HG02970 (cell line): ENCODE results near the gene C4BPB.

Source experiments
- ATAC-seq: cut with Tn5 transposase; IDR thresholded peaks from one replicate; pipeline ENCODE4 v1.9.1; 2021; ENCODE audit warnings: mild to moderate bottlenecking, moderate library complexity, moderate number of reproducible peaks; ENCODE audit not compliant: unreplicated experiment, low FRiP score

C4BPB gene

DNA sequence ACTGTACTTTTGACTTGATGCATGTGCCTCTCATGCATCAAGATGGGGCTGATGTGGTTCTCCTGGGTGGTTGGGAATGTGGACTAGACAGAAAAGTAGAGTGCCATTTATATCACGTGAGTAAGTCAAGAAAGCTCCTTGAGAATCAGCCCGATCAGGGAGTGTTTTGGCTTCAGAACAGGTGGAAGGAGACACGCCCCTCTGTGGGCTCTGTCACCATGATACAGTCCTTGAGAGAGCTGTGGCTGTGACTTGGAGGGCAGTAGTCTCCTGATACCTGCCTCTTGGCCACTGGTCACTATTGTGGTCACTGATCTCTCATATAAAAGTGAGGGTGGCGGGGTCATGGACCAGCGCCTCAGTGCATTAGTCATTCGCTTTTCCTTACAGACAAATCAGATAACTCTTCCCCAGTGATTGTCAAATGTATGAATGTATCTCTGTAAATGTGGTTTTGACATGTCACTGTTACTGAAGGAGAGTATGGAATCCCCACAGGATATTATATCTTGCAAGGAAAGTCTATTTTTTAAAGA is 8.9 kb upstream of the C4BPB start:
- ATAC-seq = no peak

DNA sequence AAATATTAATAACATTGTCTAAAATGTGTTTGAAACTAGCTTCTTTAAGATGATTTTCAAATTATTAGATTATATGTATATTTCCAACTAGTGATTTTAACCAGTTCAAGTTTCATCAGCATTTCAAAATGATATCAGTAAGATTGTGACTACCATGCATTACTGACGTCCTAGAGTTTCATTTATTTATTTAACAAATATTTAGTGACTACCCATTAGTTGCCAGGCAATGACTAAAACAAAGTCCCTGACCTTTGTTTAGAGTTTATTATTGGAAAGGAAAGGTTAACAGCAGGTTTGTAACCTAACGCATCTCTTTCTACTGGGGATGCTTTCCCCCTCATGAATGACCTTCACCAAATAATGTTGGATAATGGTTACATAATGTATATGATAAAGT is 7.6 kb upstream of the C4BPB start:
- no peak for ATAC-seq

DNA sequence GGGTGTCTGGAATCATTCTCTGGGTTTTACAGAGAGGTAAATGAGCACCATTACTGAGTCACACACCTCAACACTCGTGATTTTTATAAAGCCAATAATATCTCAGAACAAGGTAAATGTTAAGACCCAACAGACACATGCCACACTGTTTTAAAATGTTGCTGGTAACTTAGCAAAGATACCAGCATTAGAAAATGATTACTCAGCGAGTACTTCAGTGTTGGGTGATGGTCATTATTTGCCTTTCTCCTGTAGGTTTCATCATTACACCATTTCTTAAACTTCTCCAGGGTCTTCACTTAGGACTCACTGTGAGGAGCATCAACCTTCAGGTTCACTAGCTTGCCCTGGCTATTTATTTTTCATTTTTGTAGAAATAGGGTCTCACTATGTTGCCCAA is 6.9 kb upstream of the C4BPB start:
- no peak for ATAC-seq

DNA sequence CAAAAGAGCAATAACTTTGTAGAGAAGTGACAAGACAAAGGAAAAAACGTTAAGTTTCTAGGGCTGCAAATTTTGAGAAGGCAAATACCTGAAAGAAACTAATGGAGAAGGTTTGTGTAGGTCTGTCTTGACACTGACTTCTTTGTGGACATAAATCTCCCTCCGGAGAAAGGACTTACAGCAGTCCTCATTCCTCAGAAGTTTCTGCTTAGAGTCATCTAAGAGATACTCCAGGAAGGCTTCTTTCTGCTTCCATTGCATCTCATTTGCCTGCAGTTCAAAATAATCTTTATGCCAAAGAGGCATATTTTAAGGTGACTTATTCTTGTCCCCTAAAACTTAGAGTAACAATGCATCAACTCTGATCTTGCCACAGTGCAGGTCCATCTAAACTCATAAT is 4.4 kb upstream of the C4BPB start:
- no peak for ATAC-seq

DNA sequence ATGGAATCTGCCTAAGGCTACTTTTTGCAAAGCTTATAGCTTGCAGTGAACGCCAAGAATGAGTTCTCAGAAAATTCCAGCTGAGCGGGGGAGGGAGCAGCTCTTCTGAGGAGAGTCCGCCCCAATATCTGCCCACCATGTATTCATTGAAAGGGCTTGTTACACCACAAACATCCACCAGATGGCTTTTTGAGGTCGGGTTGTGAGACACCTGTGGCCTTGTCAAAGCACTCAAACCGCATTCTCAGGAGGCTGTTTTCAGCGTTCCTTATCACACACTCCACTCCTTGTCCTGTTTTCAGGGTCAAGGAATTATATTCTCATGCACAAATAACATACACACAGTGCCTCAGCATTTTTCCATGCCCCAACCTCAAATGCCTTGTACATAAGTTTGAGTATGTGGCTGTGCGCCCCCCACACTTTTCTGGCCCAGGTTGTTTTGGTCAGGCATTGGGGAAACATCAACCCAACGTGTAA is 3.9 kb upstream of the C4BPB start:
- ATAC-seq = no peak

DNA sequence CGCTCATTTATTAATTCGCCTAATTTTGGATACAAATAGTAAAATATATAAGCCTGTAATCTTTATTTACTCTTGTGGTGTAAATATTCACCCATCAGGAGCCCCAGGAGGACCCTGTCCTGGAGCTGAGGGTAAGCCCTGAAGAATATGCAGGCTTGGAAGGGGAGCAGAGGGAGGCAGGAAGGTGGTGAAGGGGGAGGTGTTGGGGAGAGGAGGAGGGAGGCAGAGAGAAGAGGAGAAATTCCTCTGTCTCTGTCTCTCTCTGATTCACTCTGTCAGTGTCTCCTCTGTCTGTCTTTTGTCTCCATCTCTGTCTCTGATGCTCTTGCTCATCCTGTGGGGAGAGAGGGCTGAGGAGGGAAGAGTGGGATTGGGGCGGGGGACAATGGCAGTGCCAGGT is 2.8 kb upstream of the C4BPB start:
- no peak for ATAC-seq

DNA sequence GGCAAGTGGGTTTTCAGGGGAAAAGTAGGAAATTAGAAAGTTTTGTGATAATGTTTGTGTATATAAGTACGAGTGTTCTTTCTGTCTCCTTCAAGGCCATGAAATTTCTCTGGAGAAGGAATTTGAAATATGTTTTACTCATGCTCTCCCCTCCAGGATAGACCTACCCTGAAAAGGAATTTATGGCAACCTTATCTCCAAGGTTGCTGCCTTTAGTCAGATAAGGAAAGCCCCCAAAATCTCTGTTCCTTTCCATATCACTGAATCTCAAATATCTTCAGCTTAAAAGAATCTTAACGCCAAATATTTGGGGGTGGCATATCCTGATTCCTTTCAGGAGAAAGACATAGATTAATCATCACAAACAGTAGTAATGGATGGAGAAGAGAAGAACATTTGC is 499 bp upstream of the C4BPB start:
- no peak for ATAC-seq

DNA sequence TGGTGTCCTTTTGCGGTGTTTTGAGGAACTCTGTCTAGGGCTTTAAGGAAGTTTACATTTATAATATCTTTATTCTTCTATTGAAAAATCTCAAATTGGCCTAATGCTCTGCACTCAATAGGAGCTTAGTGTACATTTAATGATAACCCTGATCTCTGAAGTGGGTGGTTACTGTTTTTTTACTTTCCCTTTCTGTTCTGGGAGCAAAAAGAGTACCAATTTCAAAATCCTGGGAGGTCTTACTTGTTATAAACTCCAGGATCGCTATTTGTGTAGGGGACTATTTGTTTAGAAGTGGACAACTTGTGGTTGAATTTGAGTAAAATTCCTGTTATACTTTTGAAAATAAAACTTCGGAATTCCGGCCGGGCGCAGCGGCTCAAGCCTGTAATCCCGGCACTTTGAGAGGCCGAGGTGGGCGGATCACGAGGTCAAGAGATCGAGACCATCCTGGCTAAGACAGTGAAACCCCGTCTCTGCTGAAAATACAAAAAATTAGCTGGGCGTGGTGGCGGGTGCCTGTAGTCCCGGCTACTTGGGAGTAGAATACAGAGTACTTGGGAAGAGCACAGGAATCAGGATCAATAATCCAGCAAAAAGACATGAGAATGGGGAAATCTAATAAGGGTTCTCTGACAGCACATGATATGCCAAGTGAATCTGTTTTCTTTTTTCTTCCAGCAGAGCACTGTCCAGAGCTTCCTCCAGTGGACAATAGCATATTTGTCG is 1.1 kb downstream of the C4BPB start:
- ATAC-seq = no peak

DNA sequence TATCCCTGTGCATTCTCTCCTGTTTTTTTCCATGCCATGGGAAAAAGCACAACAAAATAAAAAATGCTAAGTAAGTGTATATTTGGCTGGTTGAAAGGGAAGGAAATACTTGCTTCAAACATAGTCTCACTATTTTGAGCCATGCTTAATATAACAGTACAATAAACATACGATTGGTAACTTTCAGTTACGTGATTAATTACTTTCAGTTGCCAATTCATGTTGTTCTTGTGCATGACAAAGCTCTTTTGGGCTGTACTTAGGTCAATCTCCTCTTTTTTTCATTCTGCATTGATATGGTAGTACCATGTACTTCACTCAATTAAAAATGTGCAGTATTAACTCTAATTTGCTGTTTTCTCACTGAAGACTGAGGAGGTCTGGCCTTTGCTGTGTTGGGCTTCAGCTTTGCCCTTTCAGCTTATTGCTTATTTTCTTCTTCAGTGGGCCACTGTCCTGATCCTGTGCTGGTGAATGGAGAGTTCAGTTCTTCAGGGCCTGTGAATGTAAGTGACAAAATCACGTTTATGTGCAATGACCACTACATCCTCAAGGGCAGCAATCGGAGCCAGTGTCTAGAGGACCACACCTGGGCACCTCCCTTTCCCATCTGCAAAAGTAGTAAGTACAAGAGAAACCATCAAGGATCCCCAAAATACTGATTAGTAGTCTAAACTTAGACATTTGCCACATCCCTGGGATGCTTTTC is 2.7 kb downstream of the C4BPB start:
- no peak for ATAC-seq

DNA sequence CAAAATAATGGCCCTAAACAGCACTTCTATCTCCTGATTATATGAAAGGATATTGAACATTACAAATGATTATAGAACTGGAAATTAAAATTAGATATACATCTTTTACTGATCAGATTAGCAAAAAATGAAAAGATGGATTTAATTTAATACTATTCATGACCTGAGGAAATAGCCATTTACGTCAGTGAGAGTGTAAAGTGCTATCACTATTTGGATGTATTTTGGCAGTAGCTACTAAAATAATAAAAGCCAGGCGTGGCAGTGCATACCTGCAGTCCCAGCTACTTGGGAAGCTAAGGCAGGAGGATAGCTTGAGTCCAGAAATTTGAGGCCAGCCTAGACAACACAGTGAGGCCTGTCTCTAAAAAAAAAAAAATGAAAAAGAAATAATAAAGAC is 5.3 kb downstream of the C4BPB start:
- ATAC-seq = no peak

DNA sequence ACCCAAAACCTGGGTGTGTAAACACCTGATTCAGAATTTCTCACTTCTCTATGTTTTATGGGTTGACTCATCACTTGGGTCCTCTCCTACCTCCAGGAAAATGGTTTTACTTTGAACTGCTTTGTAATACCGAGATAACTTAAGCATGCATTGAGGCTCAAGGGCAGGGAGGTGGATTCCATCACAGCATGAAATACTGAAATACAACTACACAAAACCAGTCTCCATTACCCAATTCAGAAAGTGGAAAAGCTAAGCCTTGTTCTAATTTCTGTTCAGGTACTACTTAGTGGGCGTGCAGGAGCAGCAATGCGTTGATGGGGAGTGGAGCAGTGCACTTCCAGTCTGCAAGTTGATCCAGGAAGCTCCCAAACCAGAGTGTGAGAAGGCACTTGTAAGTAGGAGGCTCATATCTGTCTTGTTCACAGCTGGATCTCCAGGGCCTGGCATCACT is 9.2 kb downstream of the C4BPB start:
- ATAC-seq = no peak

DNA sequence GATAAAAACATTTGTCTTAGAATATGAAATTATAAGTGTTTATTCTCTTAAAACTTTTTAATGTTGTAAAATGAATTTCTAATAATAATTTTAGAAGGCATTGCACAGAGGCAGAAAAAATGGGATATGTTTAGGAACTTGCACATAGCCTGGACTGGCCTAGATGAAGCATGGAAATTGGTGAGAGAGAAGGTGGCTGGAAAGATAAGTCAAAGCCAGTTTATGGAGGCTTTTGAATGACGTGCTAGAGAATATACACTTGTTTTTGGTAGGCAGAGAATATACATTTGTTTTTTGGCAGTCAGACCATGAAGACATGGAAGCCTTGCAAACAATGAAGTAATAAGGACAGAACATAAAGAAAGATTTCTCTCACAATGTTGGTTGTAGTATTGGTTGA is 13.1 kb downstream of the C4BPB start:
- no peak for ATAC-seq

DNA sequence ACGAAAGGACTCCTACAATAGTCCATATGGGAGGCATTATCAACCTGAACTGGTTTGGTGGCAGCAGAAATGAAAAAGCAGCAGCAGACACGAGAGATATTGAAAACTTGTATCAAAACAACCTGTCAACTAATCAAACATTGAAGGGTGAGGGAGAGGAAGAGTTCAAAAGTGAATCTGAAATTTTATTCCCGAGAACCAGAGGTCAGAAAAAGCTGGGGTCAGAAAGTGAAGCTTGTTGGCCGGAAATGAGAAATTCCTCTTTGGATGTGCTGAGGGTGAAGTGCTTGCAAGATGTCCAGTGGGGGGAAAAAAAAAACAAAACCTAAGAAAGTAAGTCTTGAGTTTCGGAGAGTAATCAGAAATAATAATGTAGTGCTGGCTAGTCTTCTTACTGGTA is 13.5 kb downstream of the C4BPB start:
- no peak for ATAC-seq

DNA sequence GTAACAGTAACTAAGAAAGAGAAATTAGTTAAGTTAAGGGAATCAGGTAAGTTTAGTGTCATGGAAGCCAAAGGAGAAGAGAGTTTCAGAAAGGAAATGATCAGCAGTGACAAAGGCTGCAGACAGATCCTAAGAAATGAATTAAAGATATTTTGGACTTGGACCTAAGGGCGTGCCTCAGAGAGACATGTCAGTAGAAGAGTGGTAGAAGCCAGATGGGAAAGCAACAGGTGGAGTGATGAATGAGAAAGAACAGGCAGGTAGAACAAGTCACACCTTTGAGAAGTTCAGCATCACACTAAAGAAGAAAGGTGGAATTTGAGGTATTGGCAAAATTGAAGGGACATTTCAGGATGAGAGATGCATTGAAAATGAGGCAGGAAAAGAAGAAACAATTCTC is 14.0 kb downstream of the C4BPB start:
- no peak for ATAC-seq

DNA sequence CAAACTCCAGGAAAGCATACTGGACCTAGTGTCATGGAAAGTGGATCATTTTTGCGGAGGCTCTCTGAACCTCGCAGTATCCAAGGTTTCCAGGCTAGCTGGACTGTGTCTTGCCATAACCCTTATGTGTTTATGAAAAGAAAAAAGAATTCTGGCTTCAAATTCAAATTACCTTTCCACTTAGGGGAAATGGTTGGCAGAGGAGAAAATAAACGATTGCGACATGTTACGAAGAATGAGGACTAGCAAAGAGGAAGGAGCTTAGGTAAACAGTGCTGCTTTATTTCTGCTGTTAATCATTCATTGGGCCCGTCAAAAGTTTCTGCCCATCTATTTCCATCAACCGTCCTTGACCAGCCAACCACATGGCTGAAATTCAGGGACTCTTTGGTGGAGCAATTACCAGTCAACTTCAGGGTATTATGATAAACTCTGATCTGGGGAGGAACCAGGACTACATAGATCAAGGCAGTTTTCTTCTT is 15.3 kb downstream of the C4BPB start, which contains the start of gene C4BPA:
C4BPA (plus strand) TSS at position 342 of the 482 bp plus-strand sequence. CDS start 8,793 bp downstream, outside the sequence.
- no peak for ATAC-seq

DNA sequence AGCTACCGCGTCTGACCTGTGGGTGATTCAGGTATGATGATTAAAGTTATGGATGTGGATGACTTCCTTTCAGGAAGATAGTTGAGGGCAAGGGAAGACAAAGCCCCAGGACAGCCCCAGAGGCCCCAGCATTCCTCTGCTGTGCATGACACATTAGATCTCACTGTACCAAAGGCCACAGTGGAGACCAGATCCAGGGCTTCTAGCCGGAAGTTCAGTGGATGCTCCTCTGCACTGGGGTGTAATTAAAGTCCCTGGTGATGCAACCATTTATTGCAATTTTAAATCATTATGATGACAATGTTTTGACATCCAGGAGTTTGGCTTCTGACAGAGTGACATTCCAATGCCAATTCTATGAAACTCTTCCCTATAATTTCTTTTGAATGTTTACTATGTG is 20.3 kb downstream of the C4BPB start:
- no peak for ATAC-seq

DNA sequence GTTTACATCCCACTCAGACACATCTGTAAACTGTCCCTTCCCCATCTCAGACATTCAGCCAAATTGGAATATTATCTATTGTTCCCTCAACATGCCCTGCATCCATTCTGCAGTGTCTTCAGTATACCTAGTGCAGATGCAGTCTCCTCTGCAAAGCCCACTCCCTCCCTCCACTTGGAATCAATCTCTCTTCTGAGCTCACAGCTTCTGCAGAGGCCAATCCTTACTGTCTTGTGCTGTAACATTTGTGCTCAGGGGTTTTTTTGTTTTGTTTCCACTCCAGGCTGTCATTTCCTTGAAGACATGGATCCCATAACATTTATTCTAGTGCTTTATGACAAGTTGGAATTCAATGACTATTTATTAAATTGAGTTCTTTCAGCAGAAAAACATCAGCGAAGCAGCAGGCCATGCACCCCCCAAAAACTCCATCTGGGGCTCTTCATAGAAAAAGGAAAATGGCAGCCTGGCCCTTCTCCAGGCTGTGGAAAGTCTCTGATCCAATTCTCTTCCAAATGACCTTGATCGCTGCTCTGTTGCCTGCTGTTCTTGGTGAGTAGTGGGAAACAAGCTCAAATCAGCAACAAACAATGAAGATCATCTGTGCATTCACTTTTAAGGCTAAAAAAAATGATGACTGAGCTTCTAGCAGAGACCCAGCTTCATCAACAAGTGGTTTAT is 24.1 kb downstream of the C4BPB start:
- ATAC-seq = no peak

DNA sequence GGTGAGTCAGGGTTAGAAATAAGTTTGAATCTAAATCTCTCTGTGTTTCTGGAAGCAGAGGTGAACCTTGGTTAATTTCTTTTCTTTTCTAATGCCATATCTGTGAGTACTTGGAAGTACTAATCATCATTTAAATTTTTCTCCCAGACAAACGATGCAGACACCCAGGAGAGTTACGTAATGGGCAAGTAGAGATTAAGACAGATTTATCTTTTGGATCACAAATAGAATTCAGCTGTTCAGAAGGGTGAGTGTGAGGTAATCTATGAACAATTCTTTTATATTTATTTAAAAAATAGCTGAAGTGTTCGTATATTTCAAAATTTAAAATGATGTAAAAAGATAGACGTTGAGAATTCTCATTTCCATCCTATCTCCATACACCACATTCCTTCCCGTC is 26.6 kb downstream of the C4BPB start:
- no peak for ATAC-seq

DNA sequence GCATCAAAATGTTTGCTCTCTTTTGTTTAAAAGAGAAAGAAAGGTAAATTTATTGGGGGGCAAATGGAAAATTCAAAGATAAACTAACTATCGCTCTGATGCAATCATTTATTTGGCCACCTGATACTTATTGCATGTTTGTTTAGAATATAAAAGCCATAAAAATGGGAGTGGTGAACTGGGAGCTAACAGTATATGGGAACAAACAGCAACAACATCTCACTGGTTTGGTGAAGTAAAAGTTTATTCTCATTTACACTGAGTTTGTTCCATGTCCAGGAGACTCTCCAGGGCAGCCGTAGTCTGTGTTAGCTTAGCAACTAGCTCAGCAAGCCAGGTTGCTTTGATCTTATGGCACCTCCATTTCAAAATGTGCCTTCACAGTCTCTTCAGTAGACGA is 35.7 kb downstream of the C4BPB start:
- ATAC-seq = no peak

DNA sequence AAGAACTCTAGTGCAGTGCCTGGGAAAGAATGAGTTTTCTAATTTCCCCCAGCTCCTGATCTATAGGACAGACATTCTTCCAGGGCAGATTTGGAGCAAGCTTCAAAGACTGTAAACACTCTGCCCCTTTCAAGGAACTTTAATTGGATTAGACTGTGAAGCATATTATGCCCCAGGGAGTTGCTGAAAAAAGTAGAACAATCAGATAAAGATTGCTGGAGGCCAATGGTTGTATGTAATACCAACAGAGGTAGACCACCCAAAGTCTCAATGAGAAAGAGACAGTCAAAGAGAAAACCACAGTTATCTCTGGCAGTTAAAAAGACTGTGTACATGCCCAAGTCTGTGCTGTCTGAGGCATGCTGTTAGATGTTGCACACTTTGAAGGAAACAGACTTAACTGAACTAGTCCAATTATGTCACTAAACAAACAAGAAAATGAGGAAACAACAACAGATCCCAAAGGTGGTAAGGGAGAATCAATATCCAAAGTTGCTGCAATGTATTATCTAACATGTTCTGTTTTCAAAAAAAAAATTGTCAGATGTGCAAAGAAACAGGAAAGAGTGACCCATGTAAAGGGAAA is 39.8 kb downstream of the C4BPB start:
- no peak for ATAC-seq

DNA sequence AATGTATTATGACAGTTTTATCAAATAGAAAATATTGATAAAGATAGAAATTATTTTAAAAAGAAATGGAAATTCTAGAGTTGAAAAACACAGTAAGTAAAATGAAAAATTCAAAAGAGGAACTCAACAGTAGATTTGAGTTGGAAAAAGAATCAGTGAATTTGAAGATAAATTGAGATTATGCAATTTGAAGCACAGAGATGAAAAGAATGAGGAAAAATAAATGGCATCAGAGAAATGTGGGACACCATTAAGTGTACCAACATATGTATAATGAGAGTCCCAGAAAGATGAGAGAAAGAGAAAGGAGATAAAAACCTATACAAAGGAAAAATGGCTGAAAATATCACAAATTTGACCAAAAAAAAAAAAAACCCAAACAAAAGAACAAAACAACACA is 40.4 kb downstream of the C4BPB start:
- ATAC-seq = no peak
